CD14-positive monocyte (primary cell): ENCODE data around the gene ADGRG6. TPM values are rescaled to one million over a fixed set of nuclear protein-coding genes. Genes with fewer than 3 reads are reported as not detected.

Source experiments
- DNase-seq, 3 donors: peaks; one replicate each; pipeline ENCODE4 v3.0.0-alpha.2; 2011 to 2022
- H2AFZ ChIP-seq: 2 replicates; pipeline ENCODE4 v1.6.0; 2012; ENCODE audit warnings: mild to moderate bottlenecking, low read depth, low read length, inconsistent platforms; ENCODE audit not compliant: insufficient read depth, poor library complexity, severe bottlenecking
- H3K27ac ChIP-seq, 2 donors: 1 replicate in 1 of 2; 2 replicates in 1 of 2; pipeline ENCODE4 v1.5.1; 2012 to 2013; ENCODE audit warnings: low read length in 2 of 2, control low read depth in 1 of 2, inconsistent platforms in 1 of 2, low read depth in 1 of 2, mild to moderate bottlenecking in 1 of 2
- H3K27me3 ChIP-seq, 2 donors: one replicate each; pipeline versions ENCODE4 v1.6.0 to v1.6.1; 2011 to 2013; ENCODE audit warnings: low read length in 2 of 2; ENCODE audit not compliant: control insufficient read depth in 2 of 2, insufficient read depth in 2 of 2
- H3K36me3 ChIP-seq, 2 donors: replicated peaks in 1 of 2; 1 replicate in 1 of 2; 2 replicates in 1 of 2; pipeline versions ENCODE4 v1.5.1 to v1.6.1; 2012 to 2013; ENCODE audit warnings: low read length in 2 of 2, control low read depth in 1 of 2, inconsistent platforms in 1 of 2, mild to moderate bottlenecking in 1 of 2; ENCODE audit not compliant: insufficient read depth in 2 of 2, control insufficient read depth in 1 of 2
- H3K4me1 ChIP-seq, 2 donors: 1 replicate in 1 of 2; 2 replicates in 1 of 2; pipeline versions ENCODE4 v1.5.1 to v1.6.1; 2012 to 2013; ENCODE audit warnings: low read length in 2 of 2, control low read depth in 1 of 2, inconsistent platforms in 1 of 2, mild to moderate bottlenecking in 1 of 2, moderate library complexity in 1 of 2; ENCODE audit not compliant: insufficient read depth in 2 of 2, control insufficient read depth in 1 of 2
- H3K4me2 ChIP-seq: replicated peaks from 2 replicates; pipeline ENCODE3; 2012; ENCODE audit warnings: low read length, moderate library complexity, mild to moderate bottlenecking; ENCODE audit not compliant: poor library complexity, severe bottlenecking; ENCODE audit errors: extremely low read depth
- H3K4me3 ChIP-seq, 3 experiments: fragments of 200-600 bp in 1 of 3; sonication (generic) in 1 of 3; replicated peaks in 1 of 3; 1 replicate in 2 of 3; 2 replicates in 1 of 3; pipeline ENCODE4 v1.5.1; 2011 to 2013; ENCODE audit warnings: low read length in 3 of 3, mild to moderate bottlenecking in 3 of 3, control low read depth in 2 of 3, low read depth in 2 of 3, inconsistent platforms in 1 of 3, moderate library complexity in 1 of 3
- H3K79me2 ChIP-seq: 2 replicates; pipeline ENCODE4 v1.6.0; 2012; ENCODE audit warnings: mild to moderate bottlenecking, control low read depth, inconsistent platforms, low read length, moderate library complexity; ENCODE audit not compliant: insufficient read depth
- H3K9ac ChIP-seq: 2 replicates; pipeline ENCODE4 v1.6.0; 2017; ENCODE audit warnings: low read length, mild to moderate bottlenecking; ENCODE audit not compliant: insufficient read depth, poor library complexity, severe bottlenecking
- H3K9me3 ChIP-seq, 2 donors: replicated peaks in 1 of 2; 1 replicate in 1 of 2; 2 replicates in 1 of 2; pipeline versions ENCODE4 v1.5.1 to v1.6.1; 2012 to 2013; ENCODE audit warnings: low read length in 2 of 2, control low read depth in 1 of 2; ENCODE audit not compliant: control insufficient read depth in 1 of 2, insufficient read depth in 1 of 2
- H4K20me1 ChIP-seq: 2 replicates; pipeline ENCODE4 v1.6.0; 2012; ENCODE audit warnings: mild to moderate bottlenecking, low read length, control low read depth, moderate library complexity; ENCODE audit not compliant: insufficient read depth
- H3K27ac Mint-ChIP-seq, 7 donors: one replicate each; pipeline ENCODE4 v1.8.0; 2020; ENCODE audit warnings: mild to moderate bottlenecking in 7 of 7, mixed read lengths in 7 of 7, moderate library complexity in 6 of 7, inconsistent platforms in 2 of 7
- H3K27me3 Mint-ChIP-seq, 3 donors: one replicate each; pipeline ENCODE4 v1.8.0; 2021 to 2022; ENCODE audit warnings: low read depth in 3 of 3, mild to moderate bottlenecking in 3 of 3, mixed read lengths in 3 of 3, moderate library complexity in 3 of 3, inconsistent platforms in 1 of 3
- H3K36me3 Mint-ChIP-seq, 2 donors: one replicate each; pipeline ENCODE4 v1.8.0; 2020; ENCODE audit warnings: mixed read lengths in 2 of 2, inconsistent platforms in 1 of 2, mild to moderate bottlenecking in 1 of 2
- H3K4me1 Mint-ChIP-seq: one replicate; pipeline ENCODE4 v1.8.0; 2020; ENCODE audit warnings: mild to moderate bottlenecking, mixed read lengths
- H3K4me3 Mint-ChIP-seq, 2 donors: one replicate each; pipeline ENCODE4 v1.8.0; 2020; ENCODE audit warnings: mild to moderate bottlenecking in 2 of 2, mixed read lengths in 2 of 2, moderate library complexity in 1 of 2
- H3K9me3 Mint-ChIP-seq, 7 donors: one replicate each; pipeline ENCODE4 v1.8.0; 2020 to 2022; ENCODE audit warnings: mixed read lengths in 7 of 7, mild to moderate bottlenecking in 6 of 7, moderate library complexity in 6 of 7, inconsistent platforms in 2 of 7
- CTCF ChIP-seq: fragments of 200-600 bp; IDR thresholded peaks from one replicate; pipeline ENCODE4 v1.8.0; 2022; ENCODE audit warnings: antibody characterized with exemption, mild to moderate bottlenecking
- WGBS: methylation state at CpG from one replicate; pipeline ENCODE4 v1.1.5; 2013; ENCODE audit warnings: missing lambda C conversion rate; ENCODE audit not compliant: insufficient coverage; 5-methylcytosine and 5-hydroxymethylcytosine counted together
- intact Hi-C, 2 donors: fragments of 100-400 bp; cut with micrococcal nuclease; formaldehyde crosslinking; loops; one replicate each; pipeline versions ENCODE4 v1.15.0 to v1.15.1; 2023
- polyA plus RNA-seq, 3 donors: library from polyadenylated mRNA; depleted of rRNA in 1 of 3; unstranded in 2 of 3; stranded (reverse) in 1 of 3; fragments of 300-500 nt in 2 of 3; fragments of >200 nt in 1 of 3; fragmentation: Illumina TruSeq in 2 of 3; gene quantifications; 1 replicate in 2 of 3; 2 replicates in 1 of 3; pipeline ENCODE4 v1.2.3, GENCODE V29; 2012 to 2021

The ADGRG6 gene
- polyA plus RNA-seq, 3 donors, result 0.18 to 0.31 TPM; not detected in 1

GRCh38 chr6:142408409-142408808 lies 106.6 kb downstream of the ADGRG6 start:
- intact Hi-C loops, result no loop called here
- H3K4me3 Mint-ChIP-seq, result no peak overlapping the region
- Histone ChIP-seq H3K27ac (no peak overlapping the region), H3K4me2 (no peak overlapping the region), H4K20me1 (no peaks in the 10 kb centered on the region), H3K4me3 (no peak overlapping the region), H3K79me2 (no peaks in the 10 kb centered on the region), H3K9ac (no peak overlapping the region), H3K36me3 (no peaks in the 10 kb centered on the region), H3K9me3 (no peaks in the 10 kb centered on the region), H3K4me1 (no peaks in the 10 kb centered on the region), H2AFZ (no peak overlapping the region), H3K27me3 (no peaks in the 10 kb centered on the region)
- H3K4me1 Mint-ChIP-seq, result no peaks in the 10 kb centered on the region
- TF ChIP-seq CTCF, result no peak
- no peaks in the 10 kb centered on the region for H3K9me3 Mint-ChIP-seq
- no peak overlapping the region for H3K27ac Mint-ChIP-seq
- DNase-seq, result no peak
- no peaks in the 10 kb centered on the region for H3K36me3 Mint-ChIP-seq
- H3K27me3 Mint-ChIP-seq, result peaks cover 0 to 1% (median 0%) of the 10 kb centered on the region in 3 donors

GRCh38 chr6:142409794-142410193 lies 108.0 kb downstream of the ADGRG6 start:
- Histone ChIP-seq H3K36me3 (no peaks in the 10 kb centered on the region), H2AFZ (no peak overlapping the region), H3K4me2 (no peak overlapping the region), H3K4me1 (no peaks in the 10 kb centered on the region), H3K27me3 (no peaks in the 10 kb centered on the region), H3K79me2 (no peaks in the 10 kb centered on the region), H3K27ac (no peak overlapping the region), H4K20me1 (no peaks in the 10 kb centered on the region), H3K4me3 (no peak overlapping the region), H3K9ac (no peak overlapping the region), H3K9me3 (no peaks in the 10 kb centered on the region)
- Mint-ChIP-seq H3K36me3 (no peaks in the 10 kb centered on the region), H3K9me3 (peaks cover 0 to 1% (median 0%) of the 10 kb centered on the region in 7 donors), H3K27ac (no peak overlapping the region), H3K27me3 (peaks cover 0 to 1% (median 0%) of the 10 kb centered on the region in 3 donors), H3K4me1 (no peaks in the 10 kb centered on the region), H3K4me3 (no peak overlapping the region)
- no CpG with 5 or more reads among the region's 1 CpG for WGBS
- DNase-seq, result no peak
- TF ChIP-seq CTCF, result no peak
- intact Hi-C loops, result no loop called here
